Effector CD4-positive, alpha-beta T cell (primary cell): ENCODE results near the gene COMP.
"Not testable (repeated sequence)": the region's sequence is repeated elsewhere in the genome, so short reads cannot be mapped to it uniquely, and the experiment has no call there.

ENCODE experiments used
- DNase-seq: peaks from one replicate; pipeline ENCODE4 v3.0.0-alpha.2; 2020

COMP gene

DNA sequence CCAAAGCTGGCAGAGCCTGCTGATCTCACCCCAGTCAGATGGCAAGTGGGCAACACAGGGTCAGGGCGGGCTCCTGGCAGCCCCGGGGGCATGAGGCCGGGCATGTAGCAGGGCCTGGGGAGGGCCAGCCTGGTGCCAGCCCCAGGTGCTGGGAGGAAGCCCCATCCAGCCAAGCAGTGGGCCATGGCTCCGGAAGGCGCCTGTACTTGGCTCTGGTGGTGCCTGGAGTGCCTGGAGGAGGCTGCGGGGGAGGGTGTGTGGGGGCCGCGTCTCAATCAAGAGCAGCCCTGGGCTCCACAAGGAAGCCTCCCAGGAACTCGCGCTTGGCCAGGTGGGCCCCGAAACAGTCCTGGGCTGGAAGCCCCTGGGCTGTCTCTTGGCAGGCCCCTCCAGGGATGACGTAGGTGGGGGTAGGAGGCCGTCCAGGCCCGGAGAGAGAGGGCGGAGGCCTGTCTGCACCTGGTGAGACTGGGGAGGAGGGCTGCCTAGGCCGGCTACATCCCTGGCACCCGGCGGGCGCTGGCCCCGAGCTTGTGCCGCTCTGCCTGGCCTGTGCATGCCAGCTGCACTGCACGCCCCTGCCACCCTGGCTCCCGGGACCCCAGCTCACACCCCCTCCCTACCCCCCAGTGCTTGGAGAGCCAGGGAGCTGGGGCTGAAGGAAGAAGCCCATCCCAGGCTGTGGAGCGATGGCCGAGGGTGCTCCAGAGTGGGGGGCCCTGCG, 45.9 kb downstream of the COMP start:
- no peak for DNase-seq

DNA sequence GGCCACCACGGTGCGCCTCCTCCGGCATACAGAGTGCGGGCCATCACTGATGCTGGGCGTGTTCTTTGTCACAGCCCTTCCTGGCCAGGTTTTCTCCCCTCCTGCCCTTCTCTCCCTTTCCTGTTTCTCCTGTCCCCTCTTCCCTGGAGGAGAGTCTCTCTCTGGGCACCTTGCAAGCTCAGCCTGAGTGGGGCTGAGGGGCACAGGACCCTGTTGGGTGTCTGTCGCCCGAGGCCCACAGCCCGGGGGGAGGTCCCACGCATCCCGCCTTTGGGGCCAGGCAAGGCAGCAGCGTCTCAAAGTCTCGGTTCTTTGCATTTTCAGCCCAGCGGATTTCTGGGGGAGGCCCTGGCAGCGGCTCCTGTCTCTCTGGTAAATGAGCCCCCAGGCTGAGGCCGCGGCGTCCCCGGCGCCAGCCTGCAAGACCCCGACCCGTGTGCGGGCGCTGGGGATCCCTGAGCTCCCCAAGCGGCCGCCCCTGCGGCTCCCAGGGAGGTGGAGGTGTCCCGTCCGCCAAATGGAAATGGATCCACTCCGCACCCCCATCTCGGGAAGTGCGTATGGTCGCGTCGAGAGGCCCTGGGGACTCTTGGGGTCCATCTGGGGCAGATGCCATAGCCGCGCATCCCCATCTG, 47.2 kb downstream of the COMP start:
- no peak for DNase-seq

DNA sequence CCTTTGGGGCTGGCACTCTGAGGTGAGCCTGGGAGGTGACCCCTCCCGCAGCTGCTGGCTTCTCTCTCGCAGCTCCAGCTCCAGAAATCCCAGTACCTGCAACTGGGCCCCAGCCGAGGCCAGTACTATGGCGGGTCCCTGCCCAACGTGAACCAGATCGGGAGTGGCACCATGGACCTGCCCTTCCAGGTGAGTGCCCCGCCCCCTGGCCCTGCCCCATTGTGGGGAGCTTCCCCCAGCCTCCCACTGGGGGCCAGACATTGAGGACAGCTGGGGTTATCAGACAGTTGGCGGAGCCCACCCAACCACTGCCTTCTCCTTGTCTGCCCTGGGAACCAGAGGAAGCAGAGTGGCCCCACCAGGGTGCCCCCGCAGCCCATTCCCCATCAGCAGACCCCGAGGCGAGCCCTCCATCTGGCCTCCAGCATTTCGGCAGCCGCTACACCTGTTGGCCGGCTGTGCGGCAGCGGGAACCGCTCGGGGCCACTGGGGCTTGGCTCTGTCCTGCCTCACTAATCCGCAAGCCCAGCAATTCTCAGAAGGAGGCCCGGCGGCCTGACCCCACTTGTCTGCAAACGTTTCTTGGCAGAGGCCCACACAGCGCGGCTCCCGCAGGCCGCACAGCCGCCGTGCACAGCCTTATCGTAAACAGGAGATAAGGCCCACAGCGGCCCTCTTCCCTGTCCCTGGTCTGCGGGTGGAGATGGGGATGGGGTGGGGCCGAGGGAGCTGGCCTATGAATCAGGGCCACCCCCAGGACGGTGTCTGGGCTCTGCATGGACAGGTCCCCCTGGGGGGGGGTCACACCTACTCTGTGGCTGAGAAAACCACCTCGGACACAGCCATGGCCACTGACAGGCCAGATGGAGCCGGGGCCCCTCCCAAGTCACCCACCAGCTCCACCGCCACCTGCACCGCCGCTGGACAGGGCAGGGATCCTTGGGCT, 48.0 kb downstream of the COMP start:
- DNase-seq, result no peak

DNA sequence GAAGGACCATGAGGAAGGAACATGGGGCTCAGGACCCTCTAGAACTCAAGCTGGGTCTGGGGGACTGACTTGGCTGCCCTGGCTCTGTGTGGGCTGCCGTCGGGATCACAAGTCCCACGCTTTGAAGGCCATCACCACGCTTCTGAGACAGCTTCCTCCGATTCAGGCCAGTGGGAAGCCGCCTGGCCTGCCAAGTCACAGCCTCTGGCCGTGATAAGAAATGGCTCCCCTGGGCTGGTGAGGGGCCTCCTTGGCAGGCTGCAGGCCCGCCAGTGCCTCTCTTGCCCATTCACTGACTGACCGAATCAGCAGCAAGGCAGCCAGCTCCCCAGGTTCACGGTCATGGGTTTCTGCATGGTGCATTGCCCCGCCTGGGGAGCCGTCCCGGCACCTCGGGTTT, 48.8 kb downstream of the COMP start:
- no peak for DNase-seq

DNA sequence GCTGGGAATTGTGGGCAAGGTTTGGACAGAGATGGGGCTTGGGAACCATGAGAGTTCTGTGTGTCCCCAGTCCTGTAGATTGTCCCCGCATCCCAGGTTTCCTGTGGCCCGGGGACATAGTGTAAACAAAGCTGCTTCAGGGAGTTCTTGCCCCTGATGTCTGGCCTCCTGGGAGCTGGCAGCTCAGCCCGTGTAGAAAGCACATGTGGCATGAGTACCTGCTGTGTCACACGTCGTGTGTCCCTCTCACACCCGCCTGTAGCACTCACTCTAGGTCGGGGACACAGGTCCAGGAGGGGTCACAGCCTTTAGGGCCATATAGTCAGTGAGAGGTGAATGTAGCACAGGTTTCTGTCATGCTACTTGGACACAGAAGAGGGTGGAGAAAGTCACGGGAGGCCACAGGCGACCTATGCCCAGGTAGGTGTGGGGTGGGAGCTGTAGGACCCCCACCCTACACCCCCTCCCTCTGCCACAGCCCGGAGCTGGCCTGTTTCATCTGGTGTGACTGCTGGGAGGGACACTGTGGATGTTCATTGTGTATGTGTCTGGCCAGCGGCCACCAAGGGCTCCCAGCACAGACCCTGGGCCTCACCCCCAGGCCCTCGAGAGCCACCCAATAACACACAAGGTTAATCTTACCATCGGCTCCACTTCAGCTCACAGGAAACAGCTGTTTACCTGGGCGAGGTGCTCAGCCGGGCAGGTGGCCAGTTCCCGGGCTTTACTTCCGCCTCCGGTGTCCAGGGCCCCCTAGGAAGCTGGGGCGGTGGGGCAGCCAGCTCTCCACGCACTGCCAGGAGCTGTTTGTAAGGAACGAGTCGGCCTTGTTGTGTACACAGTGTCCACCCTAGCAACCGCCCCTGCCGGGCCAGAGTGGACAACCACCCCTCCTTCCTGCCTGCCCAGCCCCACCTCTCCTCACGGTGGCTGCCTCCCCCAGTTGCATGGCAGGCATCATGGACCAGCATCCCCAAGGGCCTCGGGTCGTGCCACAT, 49.7 kb downstream of the COMP start:
- no peak for DNase-seq

DNA sequence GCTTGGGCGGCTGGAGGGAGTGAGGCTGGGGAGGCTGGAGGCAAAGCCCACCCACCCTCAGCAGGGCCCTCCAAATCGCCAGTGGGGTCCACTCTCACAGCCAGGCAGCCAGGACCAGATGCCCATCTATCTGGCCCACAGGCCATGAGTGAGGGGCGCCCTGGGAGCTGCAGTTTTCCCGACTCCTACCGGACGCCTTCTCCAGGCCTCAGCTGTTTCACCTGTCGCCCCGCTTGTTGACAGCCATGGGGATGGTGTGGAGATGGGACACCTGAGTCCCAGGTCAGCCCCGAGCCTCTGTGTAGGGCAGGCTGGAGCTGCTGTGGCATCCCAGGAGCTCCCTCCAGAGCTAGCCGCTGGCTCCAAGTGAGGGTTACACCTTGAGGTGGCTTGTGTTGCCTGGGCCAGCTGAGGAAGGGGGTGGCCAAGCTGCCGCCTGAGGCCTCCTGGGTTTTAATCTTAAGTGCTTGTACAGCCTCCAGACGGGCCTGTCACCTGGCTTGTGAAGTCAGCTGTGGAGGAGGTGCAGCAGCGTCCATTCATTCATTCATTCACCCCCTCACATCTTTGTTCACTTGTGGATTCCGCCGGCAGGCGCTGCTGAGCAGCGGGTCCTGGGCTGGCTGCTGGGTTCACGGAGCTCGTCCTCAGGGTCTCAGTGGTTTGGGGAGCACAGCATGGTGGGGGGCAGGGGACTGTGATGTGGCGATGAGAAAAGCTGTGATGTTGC, 52.0 kb downstream of the COMP start:
- DNase-seq, result no peak

DNA sequence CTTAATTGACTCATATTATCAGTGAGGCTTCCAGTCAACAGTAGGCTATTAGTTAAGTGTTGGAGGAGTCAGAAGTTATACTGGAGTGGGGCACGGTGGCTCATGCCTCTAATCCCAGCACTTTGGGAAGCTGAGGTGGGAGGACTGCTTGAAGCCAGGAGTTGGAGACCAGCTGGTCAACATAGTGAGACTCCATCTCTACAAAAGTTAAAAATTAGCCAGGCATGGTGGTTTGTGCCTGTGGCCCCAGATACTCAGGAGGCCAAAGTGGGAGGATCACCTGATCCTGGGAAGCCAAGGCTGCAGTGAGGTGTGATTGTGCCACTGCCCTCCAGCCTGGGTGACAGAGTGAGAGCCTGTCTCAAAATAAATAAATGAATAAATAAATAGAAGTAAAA, 53.2 kb downstream of the COMP start:
- DNase-seq, result no peak

DNA sequence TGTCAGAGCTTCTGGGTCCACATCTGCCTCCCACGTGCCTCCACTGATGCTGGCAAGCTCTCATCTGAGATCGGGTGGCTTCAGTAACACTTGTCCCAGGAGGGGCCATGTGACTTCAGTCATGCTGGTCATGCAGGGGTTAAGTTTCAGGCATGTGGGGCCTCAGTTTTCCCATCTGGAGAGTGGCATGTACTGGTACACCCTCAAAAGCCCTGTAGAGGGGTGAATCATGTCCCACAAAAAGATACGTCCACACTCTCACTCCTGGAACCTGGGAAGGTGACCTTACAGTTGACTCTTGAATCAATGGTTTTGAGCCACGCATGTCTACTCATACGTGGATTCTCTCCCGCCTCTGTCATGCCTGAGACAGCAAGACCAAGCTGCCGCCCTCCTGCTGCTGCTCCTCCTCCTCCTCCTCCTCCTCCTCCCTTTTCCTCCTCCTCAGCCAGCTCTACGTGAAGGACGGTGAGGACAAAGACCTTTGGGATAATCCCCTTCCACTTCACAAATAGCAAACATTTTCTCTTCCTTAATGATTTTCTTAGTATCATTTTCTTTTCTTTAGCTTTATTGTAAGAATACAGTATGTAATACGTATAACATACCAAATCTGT, 53.7 kb downstream of the COMP start:
- no peak for DNase-seq

DNA sequence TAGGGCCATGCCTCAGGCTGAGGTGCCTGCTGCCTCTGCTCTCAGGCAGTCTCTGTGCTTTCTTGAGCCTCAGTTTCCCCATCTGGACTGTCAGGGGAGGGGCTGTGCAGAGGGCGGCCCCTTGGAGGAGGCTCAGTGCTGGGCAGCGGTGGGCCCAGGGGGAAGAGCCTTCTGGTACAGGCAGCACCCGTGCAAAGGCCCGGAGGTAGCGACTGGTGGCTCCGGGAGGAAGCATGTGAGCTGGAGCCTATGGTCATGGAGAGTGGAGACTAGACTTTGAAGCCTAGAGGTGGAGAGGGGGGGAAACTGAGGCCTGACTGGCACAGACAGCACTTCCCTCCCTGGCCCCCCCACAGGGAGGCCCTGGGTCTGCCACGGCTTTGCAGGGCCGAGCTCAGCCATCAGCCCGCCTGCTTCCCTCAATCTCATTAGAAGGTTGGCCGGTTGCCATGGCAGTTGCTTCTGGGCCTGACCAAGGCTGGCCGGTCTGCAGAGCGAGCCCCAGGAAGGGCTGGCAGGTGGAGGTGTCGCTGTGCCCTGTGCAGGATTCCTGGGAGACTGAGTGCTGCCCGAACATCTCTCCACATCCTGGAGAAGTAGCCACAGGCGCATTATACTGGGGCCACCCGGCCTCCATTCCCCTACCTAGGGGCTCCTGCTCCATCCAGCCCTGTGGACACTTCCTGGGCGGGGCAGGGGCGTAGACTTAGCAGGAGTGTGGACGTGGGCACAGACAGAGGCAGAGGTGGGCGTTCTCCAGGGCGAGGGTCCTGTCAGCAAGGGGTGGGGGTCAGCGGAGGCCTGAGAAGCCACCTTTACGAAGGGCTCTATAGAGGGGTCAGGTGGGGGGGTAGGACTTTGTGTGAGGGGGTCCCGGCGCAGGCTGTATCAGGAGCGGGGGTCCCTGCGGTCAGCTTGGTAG, 54.4 kb downstream of the COMP start:
- DNase-seq, result no peak

DNA sequence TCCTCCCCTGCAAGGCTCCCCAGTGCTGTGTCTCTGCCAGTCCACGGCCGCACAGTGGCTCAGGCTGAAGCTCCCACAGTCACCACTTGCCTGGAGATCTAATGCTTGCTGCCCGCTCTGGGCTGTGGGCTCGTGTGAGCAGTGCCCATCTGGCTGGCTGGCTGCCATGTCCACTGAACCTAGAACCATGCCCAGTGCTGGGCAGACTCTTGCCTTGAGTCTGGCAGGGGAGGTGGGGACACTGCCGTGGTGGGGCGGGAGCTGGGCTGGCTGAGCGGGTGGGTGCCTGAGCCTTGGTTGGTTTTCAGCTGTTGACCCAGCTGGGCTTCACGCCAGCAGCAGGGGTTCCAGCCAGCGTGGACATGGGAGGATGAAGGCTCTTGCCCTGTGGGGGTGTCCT, 55.4 kb downstream of the COMP start:
- no peak for DNase-seq

DNA sequence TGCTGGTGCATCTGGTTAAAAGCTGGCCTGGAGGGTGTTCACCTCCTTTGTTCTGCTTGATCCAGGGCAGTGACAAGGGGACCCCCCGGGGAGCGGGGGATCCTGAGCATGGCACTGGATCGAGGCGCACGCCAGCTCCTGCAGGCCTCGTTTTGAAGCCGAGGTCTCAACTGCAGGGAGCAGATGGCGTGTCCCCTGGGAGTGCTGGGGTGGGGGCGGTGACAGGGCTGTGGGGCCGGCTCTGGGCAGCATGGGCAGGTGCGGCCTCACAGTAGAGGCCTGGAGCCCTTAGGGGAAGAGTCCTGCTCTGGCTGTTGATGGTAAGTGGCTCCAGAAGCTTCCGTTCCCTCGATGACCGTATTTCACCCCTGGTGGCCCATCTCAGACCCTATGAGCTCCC, 55.8 kb downstream of the COMP start:
- no peak for DNase-seq

DNA sequence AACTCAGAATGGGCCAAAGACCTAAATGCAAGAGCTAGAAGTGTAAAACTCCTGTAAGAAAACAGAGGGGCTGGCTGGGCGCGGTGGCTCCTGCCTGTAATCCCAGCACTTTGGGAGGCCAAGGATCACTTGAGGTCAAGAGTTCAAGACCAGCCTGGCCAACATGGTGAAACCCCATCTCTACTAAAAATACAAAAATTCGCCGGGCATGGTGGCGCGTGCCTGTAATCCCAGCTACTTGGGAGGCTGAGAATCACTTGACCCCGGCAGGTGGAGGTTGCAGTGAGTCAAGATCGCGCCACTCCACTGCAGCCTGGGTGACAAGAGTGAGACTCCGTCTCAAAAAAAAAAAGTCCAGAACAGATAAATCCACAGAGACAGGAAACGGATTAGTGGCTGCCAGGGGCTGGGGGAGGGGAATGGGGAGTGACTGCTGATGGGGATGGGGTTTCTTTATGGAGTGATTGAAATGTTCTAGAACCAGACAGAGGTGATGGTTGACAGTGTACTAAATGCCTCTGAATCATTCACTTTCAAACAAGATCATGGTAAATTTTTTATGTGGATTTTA, 57.3 kb downstream of the COMP start:
- not testable (repeated sequence) for DNase-seq

DNA sequence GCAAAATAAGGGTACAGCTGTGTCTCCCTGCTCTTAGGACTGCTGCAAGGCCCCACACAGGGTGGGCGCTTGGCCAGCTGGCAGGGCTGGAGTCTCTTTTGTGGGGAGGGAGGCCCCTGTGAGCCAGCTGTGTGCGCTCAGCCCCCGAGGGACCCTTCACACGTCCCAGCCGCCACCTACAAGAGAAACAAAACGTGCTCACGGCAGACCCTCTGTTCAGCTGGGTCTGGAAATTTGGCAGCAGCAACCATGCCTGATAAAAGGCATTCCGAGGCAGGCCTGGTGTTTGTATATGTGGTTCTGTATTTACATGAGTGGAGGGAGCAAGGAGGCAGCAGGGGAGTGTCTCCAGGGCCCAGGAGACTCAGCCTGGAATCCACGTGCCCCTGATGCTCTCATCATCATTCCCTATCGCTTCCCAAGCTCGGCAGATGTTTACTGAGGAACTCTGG, 57.9 kb downstream of the COMP start:
- no peak for DNase-seq
